ENCODE measurements around the gene AIFM2.

DNA sequence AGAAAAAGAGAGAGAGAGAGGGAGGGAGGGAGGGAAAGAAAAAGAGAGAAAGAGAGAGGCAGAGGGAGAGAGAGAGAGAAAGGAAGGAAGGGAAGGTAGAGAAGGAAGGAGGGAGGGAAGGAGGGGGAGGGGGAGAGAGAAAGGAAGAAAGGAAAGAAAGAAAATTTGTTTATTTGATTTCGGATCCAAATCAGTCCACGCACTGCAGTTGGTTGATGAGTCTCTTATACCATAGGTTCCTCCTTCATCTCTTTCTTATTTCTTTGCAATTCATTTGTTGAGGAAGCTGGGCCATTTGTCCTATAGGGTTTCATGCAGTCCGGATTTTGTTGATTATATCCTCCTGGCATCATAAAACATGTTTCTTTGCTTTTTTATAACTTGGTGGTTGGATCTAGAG lies 34.4 kb downstream of the AIFM2 start:
- TF ChIP-seq, protein P1, sequence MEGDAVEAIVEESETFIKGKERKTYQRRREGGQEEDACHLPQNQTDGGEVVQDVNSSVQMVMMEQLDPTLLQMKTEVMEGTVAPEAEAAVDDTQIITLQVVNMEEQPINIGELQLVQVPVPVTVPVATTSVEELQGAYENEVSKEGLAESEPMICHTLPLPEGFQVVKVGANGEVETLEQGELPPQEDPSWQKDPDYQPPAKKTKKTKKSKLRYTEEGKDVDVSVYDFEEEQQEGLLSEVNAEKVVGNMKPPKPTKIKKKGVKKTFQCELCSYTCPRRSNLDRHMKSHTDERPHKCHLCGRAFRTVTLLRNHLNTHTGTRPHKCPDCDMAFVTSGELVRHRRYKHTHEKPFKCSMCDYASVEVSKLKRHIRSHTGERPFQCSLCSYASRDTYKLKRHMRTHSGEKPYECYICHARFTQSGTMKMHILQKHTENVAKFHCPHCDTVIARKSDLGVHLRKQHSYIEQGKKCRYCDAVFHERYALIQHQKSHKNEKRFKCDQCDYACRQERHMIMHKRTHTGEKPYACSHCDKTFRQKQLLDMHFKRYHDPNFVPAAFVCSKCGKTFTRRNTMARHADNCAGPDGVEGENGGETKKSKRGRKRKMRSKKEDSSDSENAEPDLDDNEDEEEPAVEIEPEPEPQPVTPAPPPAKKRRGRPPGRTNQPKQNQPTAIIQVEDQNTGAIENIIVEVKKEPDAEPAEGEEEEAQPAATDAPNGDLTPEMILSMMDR (IDR thresholded peaks at IDR 0.05) = no peak
- no peak for TF ChIP-seq POLR2AphosphoS5 (IDR thresholded peaks at IDR 0.05)
